GM19043 (cell line): ENCODE measurements around the gene CHRND.
"Not testable (repeated sequence)": the region's sequence is repeated elsewhere in the genome, so short reads cannot be mapped to it uniquely, and the experiment has no call there.

Experiments
- ATAC-seq: cut with Tn5 transposase; IDR thresholded peaks from one replicate; pipeline ENCODE4 v1.9.1; 2021; ENCODE audit warnings: low read depth; ENCODE audit not compliant: unreplicated experiment

The CHRND gene

DNA sequence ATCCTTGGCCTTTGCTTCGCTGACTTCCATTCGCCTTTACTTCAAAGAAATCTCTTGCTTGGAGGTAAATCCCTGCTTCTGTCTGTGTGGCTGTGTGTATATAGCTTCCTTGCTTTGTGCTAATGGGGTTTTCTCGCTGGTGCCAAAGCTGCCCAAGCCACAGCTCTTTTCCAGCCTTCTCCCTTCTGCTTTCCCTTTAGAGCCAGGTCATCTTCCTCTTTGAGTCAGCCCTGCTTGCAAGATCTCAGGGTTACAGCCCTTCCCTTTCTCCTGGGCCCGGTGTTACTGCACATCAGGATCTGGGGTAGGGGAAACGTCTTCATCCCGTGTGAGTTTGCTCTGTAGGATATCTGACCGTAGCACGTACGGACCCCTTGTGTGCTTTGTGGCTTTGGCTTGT lies 43.6 kb downstream of the CHRND start:
- no peak for ATAC-seq

DNA sequence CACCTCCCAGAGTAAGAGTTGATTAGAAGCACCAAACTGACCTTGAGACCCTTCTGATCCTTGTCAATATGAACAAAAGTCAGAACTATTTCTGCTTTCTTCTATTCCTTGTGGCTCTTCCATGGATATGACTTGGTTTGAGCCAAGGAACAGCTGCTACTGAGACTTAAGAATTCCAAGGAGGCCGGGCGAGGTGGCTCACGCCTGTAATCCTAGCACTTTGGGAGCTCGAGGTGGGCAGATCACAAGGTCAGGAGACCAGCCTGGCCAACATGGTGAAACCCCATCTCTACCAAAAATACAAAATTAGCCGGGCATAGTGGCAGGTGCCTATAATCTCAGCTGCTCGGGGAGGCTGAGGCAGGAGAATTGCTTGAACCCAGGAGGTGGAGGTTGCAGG lies 44.5 kb downstream of the CHRND start:
- ATAC-seq = not testable (repeated sequence)

DNA sequence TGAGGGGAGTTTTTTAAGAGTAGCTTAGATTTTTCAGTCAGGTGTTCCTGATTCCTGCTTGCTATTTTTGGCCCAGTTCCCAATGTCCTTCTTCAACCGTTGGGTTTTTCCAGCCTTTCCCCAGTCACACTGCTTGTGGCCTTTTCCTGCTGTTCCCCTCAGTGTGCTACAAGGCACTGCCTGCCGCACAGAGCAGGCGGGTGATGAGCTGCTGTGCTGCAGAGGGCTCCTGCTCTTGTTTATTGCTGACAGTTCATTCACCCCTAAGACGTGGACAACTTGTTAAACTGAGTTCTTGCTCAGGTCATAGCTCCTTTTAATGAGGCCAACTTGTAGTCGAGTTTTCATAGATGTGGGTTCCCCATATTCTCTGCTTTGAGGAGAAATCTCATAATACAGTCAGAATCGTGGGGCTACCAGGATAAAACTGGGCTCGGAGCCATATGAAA lies 45.1 kb downstream of the CHRND start:
- no peak for ATAC-seq

DNA sequence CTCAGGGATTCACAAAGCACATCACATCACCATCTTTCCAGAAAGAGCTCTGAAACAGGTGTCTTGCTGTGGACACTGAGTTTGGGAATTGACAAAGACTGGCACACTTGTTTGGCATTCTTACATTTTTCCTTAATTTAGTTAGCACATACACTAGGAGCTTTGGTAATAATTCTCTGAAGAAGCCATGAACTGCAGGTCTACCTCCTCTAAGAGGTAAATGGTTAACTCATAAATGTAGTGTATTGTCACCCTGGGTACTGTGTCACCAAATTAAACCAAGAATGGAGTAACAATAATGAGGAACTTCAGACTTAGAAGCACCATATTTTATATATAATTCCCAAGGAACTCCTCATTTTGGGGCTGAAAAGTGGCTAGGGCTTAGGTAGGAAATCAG lies 47.1 kb downstream of the CHRND start:
- ATAC-seq = no peak

DNA sequence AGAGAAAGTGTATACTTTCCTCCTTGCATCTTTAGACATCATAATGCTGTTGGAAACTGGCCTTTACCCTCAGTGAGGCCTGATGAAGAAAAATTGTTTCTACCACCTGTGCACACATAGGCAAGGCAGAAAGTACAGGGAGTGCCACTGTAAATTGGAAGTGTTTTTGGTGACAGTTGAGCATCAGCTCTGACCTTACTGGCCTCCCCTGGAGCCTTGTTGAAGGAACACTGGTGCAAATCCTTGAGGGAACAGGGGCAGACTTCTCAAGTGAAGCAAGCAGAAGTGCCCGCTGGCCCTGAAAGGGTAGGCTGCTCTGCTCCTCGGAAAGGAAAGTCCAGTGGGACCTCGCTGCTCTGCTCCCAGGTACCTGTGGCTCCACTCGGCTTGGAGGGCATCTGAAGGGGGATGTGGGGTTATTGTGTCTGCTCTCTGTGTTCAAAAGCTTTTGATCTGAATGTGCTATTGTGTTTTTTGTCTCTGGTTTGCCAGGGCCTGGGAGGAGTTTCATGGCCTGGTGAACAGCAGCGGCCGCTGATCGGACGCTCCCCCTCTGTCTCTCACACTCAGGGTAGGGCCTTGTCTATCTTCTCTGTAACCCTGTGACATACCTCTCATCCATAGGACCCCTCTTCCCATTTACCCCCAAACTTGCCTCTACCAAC lies 47.9 kb downstream of the CHRND start:
- ATAC-seq = no peak

DNA sequence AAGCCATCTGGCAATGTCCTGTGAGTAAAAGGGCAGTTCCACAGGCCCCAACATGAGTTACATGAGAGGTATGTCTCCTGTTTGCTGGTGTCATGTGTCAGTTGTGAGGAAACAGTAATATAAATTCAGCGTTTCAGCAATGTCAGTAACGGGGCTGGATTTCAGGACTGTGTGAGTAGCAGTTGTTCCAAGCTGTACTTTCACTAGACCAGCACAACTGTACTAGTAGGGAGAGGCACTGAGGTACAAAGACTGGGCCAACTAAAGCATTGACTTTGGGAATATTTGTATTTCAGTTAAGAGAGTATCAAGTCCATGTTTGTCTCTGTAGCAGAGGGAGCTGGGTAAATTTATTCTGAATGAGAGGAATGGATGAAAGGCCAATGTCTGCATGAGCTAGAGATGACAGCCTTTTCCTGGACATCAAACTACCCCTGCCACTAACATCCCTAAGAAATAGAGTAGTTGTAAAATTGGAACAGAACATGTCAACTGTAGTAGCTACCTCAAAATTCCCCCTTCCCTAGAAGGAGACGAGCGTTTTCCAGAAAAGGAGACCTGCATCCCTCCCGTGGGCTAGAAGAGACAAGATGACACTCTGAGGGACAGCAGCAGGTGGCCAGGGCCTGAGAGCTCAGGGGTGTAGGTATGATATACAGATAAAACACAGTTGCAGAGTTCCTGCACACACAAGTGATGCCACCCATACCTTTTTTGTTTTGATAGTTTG lies 48.9 kb downstream of the CHRND start:
- no peak for ATAC-seq

DNA sequence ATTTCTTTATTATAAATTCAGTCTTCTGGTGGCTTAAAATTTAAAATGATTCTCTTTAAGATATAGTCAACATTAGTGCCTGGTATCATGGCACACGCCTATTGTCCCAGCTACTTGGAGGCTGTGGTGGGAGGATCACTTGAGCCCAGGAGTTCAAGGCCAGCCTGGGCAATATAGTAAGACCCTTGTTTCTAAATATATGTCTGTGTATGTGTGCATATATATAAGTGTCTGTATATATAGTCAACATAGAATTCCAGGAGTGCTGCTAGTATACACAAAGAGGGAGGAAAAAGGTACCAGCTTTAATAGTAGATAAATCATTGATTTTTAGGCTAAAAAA lies 49.4 kb downstream of the CHRND start:
- ATAC-seq = no peak

DNA sequence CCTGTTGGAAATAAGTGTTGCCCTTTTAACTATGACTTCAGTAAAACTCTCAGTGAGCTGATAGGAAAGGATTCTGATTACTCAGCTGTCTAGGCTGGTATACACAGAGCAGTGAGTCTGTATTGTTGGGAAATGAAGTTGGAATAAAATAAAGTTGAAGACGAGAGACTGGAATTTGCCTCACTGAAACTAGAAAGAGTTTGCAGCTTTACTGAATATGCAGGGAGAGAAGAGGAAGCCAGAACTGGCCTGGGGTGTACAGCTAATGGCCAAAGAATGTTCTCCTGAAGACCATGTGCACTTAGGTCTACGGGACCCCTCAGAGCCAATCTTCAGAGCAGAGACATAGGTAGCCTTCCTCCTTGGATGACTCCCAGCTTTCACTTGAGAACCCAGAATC lies 51.0 kb downstream of the CHRND start:
- no peak for ATAC-seq

DNA sequence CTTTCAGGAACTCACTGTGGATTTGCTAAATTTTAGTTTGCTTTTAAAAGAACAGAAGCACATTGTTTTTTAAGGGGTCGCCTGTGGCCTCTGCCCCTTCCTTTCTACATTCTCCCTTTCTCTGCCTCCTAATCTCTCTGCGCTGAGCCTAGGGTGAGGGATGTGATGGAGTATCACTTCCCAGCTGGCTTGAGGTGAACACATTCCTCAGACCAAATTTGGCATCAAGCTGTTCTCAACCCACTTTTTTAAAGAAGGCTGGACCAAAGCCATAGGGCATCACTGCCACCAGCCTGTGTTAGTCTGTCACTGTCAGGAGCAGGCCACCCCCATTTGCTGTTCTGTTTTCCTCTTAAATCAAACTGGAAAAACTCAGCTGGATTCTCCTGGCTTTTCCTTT lies 51.9 kb downstream of the CHRND start:
- no peak for ATAC-seq

DNA sequence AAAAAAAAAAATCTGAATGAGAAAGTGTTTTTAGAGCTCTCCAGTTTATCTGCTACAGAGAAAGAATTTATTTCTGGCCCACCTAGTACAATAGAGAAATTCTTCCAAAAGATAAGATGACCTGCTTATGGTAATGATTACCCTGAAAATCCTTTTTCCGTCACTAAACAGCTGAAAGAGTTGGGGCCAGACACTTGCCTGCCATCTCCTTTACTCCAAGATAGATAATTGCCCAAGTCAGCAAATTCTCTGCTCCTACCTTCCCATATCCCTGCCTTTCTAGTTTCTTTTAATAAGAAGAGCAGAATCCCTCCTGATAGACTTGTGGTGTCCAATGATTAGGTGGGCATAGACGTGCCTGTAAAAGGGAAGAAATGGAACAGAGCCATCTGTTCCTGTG lies 52.7 kb downstream of the CHRND start:
- ATAC-seq = no peak

DNA sequence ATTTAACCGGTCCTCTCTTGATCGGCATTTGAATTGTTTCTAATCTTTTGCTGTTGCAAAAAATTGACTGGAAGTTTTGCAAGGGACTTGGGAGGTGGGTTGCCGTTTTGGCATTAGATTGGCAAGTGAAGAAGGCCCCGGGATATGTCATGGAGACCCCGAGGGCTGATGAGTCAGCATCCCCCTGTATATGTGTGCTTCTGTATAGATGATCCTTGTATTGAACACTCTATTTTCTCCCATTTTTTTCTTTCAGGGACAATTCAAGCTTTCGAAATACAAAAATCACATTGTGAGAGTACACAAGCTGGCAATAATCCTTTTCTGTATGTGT lies 54.7 kb downstream of the CHRND start:
- no peak for ATAC-seq

DNA sequence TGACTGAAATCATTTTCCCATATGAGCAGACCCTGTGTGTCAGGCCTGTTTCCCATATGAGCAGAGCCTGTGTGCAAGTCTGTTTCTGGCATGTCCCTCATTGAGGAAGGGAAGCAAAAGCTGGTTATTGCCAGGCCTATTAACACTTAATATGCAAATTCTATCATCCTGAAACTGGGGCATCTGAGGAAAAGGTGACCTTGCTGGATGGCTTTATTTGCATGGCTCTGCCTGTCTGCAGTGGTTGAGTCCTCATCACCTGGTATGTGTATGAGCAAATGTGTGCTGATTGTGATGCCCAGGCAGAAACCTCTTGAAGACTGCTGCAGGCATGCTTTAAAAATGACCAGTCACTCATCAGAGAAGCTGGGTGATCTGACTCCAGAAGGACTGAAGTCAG lies 55.8 kb downstream of the CHRND start:
- no peak for ATAC-seq

DNA sequence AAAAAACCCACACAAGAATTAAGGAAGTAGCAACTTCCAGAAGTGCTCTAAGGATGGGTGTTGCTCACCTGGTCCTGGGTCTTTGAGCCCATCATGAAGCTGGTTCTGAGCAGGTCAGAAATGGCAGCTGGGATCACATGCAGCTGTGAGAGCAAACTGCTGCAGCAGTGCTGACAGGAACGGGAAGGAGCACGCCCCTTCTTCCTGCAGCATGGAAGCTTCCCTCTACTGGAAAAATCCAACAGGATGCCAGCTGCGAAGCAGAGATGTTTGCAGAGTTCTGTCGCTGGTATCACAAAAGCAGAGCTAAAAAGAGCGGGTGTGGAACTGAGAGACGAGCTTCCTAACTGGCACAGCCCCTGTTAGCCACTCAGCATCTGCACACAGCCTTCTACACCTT lies 58.3 kb downstream of the CHRND start:
- ATAC-seq = no peak
